GF-D8 (cell line): ENCODE measurements around the gene KIAA0825.

Experiments
- DNase-seq: peaks from one replicate; lab custom pipeline; 2025; lab: John Stamatoyannopoulos, UW

KIAA0825 gene

GRCh38 chr5:94508461-94509148, 109.8 kb downstream of the KIAA0825 start:
- DNase-seq: no peak

GRCh38 chr5:94505327-94506068, 112.9 kb downstream of the KIAA0825 start:
- no peak for DNase-seq

- no peak for DNase-seq
Measured at GRCh38 chr5:94503677-94504076, 114.7 kb downstream of the KIAA0825 start.

- no peak for DNase-seq
Measured at GRCh38 chr5:94501365-94501764, 117.0 kb downstream of the KIAA0825 start.

GRCh38 chr5:94499806-94500205, 118.6 kb downstream of the KIAA0825 start:
- no peak for DNase-seq

GRCh38 chr5:94498199-94498598, 120.2 kb downstream of the KIAA0825 start:
- no peak for DNase-seq

GRCh38 chr5:94485067-94485466, 133.3 kb downstream of the KIAA0825 start:
- no peak for DNase-seq

- DNase-seq: no peak
Measured at GRCh38 chr5:94481059-94481458, 137.3 kb downstream of the KIAA0825 start.

- no peak for DNase-seq
Measured at GRCh38 chr5:94480486-94480885, 137.9 kb downstream of the KIAA0825 start.

GRCh38 chr5:94473936-94474335, 144.5 kb downstream of the KIAA0825 start:
- no peak for DNase-seq

GRCh38 chr5:94471521-94471920, 146.9 kb downstream of the KIAA0825 start:
- DNase-seq: no peak

GRCh38 chr5:94470802-94471201, 147.6 kb downstream of the KIAA0825 start:
- DNase-seq: no peak

- no peak for DNase-seq
Measured at GRCh38 chr5:94469894-94470329, 148.5 kb downstream of the KIAA0825 start.

GRCh38 chr5:94467954-94468930, 150.2 kb downstream of the KIAA0825 start:
- no peak for DNase-seq

- no peak for DNase-seq
Measured at GRCh38 chr5:94467346-94467953, 151.0 kb downstream of the KIAA0825 start.

- DNase-seq: no peak
Measured at GRCh38 chr5:94463739-94464138, 154.7 kb downstream of the KIAA0825 start.

- no peak for DNase-seq
Measured at GRCh38 chr5:94461131-94461530, 157.3 kb downstream of the KIAA0825 start.

- DNase-seq: no peak
Measured at GRCh38 chr5:94459915-94460314, 158.5 kb downstream of the KIAA0825 start.

- DNase-seq: no peak
Measured at GRCh38 chr5:94457788-94458187, 160.6 kb downstream of the KIAA0825 start.

- DNase-seq: no peak
Measured at GRCh38 chr5:94445726-94446125, 172.7 kb downstream of the KIAA0825 start.

GRCh38 chr5:94442991-94443390, 175.4 kb downstream of the KIAA0825 start:
- no peak for DNase-seq

GRCh38 chr5:94442076-94442475, 176.3 kb downstream of the KIAA0825 start:
- no peak for DNase-seq
